ENCODE data around the gene HLA-B. TPM values are rescaled to one million over a fixed set of nuclear protein-coding genes. Genes with fewer than 3 reads are reported as not detected.

HLA-B gene
- total RNA-seq, 1 experiment from 2014 or later: 1,556 TPM

DNA sequence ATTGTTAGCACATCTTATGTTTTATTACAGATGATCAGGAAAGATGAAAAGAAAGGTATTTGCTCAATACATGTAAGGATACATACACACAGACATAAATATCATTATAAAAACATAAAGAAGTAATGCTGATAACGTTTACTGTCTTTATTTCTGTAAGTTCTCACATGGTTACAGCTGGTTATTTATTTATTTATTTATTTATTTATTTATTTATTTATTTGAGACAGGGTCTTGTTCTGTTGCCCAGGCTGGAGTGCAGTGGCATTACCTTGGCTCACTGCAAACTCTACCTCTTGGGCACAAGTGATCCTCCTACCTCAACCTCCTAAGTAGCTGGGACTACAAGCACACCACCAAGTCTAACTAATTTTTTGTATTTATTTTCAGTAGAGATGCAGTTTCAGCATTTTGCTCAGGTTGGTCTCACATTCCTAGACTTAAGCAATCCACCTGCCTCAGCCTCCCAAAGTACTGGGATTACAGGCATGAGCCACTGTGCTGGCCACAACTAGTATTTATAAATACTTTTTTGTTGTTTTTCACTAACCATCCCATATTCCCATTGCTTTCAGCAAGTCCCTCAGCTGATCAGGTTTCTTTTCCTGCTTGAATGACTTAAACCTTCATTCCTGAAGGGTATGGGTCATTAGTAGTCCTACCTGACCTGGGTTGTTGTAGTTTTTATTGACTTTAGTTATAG is 35.8 kb downstream of the HLA-B start:
- no peaks in the 10 kb centered on the region for H3K36me3 ChIP-seq (ENCODE audit: insufficient read depth, low read length)
- H3K4me2 ChIP-seq (ENCODE audit: low read depth, low read length, poor library complexity, severe bottlenecking): no peak overlapping the region
- H2AFZ ChIP-seq (ENCODE audit: low read length): no peak overlapping the region
- no peak overlapping the region for H3K9ac ChIP-seq (ENCODE audit: low read length)
- H3K9me3 ChIP-seq (ENCODE audit: low read length): no peaks in the 10 kb centered on the region
- H3K27ac ChIP-seq (ENCODE audit: low read length): no peak overlapping the region
- H3K79me2 ChIP-seq (ENCODE audit: low read length): no peaks in the 10 kb centered on the region
- H4K20me1 ChIP-seq (ENCODE audit: insufficient read depth, low read depth, low read length): no peaks in the 10 kb centered on the region
- H3K9me2 ChIP-seq (replicated peaks; ENCODE audit: insufficient read depth, low read length): no peaks in the 10 kb centered on the region
- H3K27me3 ChIP-seq (ENCODE audit: low read length): no peaks in the 10 kb centered on the region
- H3K4me1 ChIP-seq (ENCODE audit: low read length): no peaks in the 10 kb centered on the region
- H3K4me3 ChIP-seq (ENCODE audit: low read length): no peak overlapping the region
- DNase-seq: no peak

GRCh38 chr6:31317036-31317435 is 39.9 kb downstream of the HLA-B start:
- Histone ChIP-seq H3K4me3 (ENCODE audit: low read length) (no peak overlapping the region), H3K4me2 (ENCODE audit: low read depth, low read length, poor library complexity, severe bottlenecking) (no peak overlapping the region), H2AFZ (ENCODE audit: low read length) (no peak overlapping the region), H3K36me3 (ENCODE audit: insufficient read depth, low read length) (no peaks in the 10 kb centered on the region), H3K27ac (ENCODE audit: low read length) (no peak overlapping the region), H3K4me1 (ENCODE audit: low read length) (no peaks in the 10 kb centered on the region), H3K9me3 (ENCODE audit: low read length) (no peaks in the 10 kb centered on the region), H3K9ac (ENCODE audit: low read length) (no peak overlapping the region), H4K20me1 (ENCODE audit: insufficient read depth, low read depth, low read length) (no peaks in the 10 kb centered on the region), H3K79me2 (ENCODE audit: low read length) (no peaks in the 10 kb centered on the region), H3K27me3 (ENCODE audit: low read length) (no peaks in the 10 kb centered on the region), H3K9me2 (replicated peaks; ENCODE audit: insufficient read depth, low read length) (no peaks in the 10 kb centered on the region)
- no peak for DNase-seq

DNA sequence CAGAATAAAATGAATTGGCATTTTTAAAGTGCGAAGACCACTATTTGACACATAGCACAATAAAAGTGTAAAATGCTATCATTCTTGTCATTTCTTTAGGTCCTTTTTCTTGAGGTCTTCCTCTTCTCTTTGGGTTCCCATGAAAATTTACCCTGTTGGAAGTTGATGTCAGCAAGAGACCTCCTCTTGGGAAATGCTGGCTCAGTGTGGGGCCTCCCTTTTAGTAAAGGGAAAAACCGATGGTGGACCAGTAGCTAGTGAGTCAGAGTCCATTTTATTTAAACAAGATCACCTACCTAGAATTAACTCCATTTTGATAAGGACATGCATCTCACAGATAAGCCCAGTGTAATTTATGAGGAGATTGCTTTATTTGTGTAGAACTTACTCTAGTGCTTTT is 47.3 kb downstream of the HLA-B start:
- no peaks in the 10 kb centered on the region for H3K9me3 ChIP-seq (ENCODE audit: low read length)
- no peak for DNase-seq
- no peak overlapping the region for H3K4me3 ChIP-seq (ENCODE audit: low read length)
- no peaks in the 10 kb centered on the region for H3K27me3 ChIP-seq (ENCODE audit: low read length)
- no peaks in the 10 kb centered on the region for H3K79me2 ChIP-seq (ENCODE audit: low read length)
- no peak overlapping the region for H3K27ac ChIP-seq (ENCODE audit: low read length)
- H4K20me1 ChIP-seq (ENCODE audit: insufficient read depth, low read depth, low read length): no peaks in the 10 kb centered on the region
- H3K4me1 ChIP-seq (ENCODE audit: low read length): peaks cover 5% of the 10 kb centered on the region
- H3K9ac ChIP-seq (ENCODE audit: low read length): no peak overlapping the region
- H3K4me2 ChIP-seq (ENCODE audit: low read depth, low read length, poor library complexity, severe bottlenecking): no peak overlapping the region
- no peak overlapping the region for H2AFZ ChIP-seq (ENCODE audit: low read length)
- H3K9me2 ChIP-seq (replicated peaks; ENCODE audit: insufficient read depth, low read length): no peaks in the 10 kb centered on the region
- H3K36me3 ChIP-seq (ENCODE audit: insufficient read depth, low read length): no peaks in the 10 kb centered on the region

DNA sequence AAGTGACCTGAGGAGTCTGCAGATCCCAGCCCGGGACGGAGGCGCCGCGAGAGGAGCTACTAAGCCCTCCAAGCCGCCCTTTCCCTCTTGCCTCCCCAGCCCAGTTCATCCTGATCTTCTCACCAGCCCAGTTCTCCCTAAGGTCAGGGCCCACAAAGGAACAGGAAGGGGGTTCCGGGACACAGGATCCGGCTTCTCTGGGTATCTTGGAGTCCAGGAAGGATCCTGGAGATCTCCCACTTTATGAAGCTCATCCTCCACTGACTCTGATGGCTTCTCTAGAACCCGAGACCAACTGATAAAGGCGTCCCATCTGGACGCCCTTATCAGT is 48.2 kb downstream of the HLA-B start:
- Histone ChIP-seq H3K36me3 (ENCODE audit: insufficient read depth, low read length) (no peaks in the 10 kb centered on the region), H3K9me3 (ENCODE audit: low read length) (no peaks in the 10 kb centered on the region), H3K4me3 (ENCODE audit: low read length) (no peak overlapping the region), H3K27ac (ENCODE audit: low read length) (no peak overlapping the region), H3K4me2 (ENCODE audit: low read depth, low read length, poor library complexity, severe bottlenecking) (no peak overlapping the region), H3K4me1 (ENCODE audit: low read length) (peaks cover 6% of the 10 kb centered on the region), H2AFZ (ENCODE audit: low read length) (no peak overlapping the region), H4K20me1 (ENCODE audit: insufficient read depth, low read depth, low read length) (no peaks in the 10 kb centered on the region), H3K9ac (ENCODE audit: low read length) (no peak overlapping the region), H3K9me2 (replicated peaks; ENCODE audit: insufficient read depth, low read length) (no peaks in the 10 kb centered on the region), H3K79me2 (ENCODE audit: low read length) (no peaks in the 10 kb centered on the region), H3K27me3 (ENCODE audit: low read length) (no peaks in the 10 kb centered on the region)
- DNase-seq: no peak

- no peaks in the 10 kb centered on the region for H3K9me3 ChIP-seq (ENCODE audit: low read length)
- H3K79me2 ChIP-seq (ENCODE audit: low read length): no peaks in the 10 kb centered on the region
- no peaks in the 10 kb centered on the region for H3K36me3 ChIP-seq (ENCODE audit: insufficient read depth, low read length)
- H3K9me2 ChIP-seq (replicated peaks; ENCODE audit: insufficient read depth, low read length): no peaks in the 10 kb centered on the region
- H3K9ac ChIP-seq (ENCODE audit: low read length): no peak overlapping the region
- no peak overlapping the region for H3K4me2 ChIP-seq (ENCODE audit: low read depth, low read length, poor library complexity, severe bottlenecking)
- H4K20me1 ChIP-seq (ENCODE audit: insufficient read depth, low read depth, low read length): no peaks in the 10 kb centered on the region
- H3K27ac ChIP-seq (ENCODE audit: low read length): no peak overlapping the region
- no peak overlapping the region for H2AFZ ChIP-seq (ENCODE audit: low read length)
- H3K27me3 ChIP-seq (ENCODE audit: low read length): no peaks in the 10 kb centered on the region
- peaks cover 6% of the 10 kb centered on the region for H3K4me1 ChIP-seq (ENCODE audit: low read length)
- DNase-seq: peak; percentile 61
- no peak overlapping the region for H3K4me3 ChIP-seq (ENCODE audit: low read length)
Measured at GRCh38 chr6:31308050-31308844, 48.7 kb downstream of the HLA-B start.

DNA sequence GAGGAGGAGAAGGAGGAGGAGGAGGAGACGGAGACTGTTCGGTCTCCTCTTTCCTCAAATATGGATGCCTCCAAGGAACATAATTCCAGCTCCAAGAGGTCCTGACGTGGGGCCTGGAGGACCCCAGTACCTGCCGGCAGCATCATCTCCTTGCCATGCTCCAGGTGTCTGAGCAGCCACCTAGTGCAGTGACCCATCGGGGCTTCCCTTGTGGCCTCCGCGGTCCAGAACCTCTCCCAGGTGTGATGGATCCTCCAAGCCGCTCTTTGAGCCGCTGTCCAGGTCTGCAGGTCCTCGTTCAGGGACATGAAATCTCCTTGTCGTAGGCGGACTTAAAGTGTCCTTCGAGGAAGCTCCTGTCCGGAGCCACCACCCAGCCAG is 49.3 kb downstream of the HLA-B start:
- no peak for DNase-seq
- Histone ChIP-seq H4K20me1 (ENCODE audit: insufficient read depth, low read depth, low read length) (no peaks in the 10 kb centered on the region), H3K27ac (ENCODE audit: low read length) (no peak overlapping the region), H3K27me3 (ENCODE audit: low read length) (no peaks in the 10 kb centered on the region), H3K36me3 (ENCODE audit: insufficient read depth, low read length) (no peaks in the 10 kb centered on the region), H3K4me1 (ENCODE audit: low read length) (peaks cover 6% of the 10 kb centered on the region), H3K79me2 (ENCODE audit: low read length) (no peaks in the 10 kb centered on the region), H3K9me3 (ENCODE audit: low read length) (no peaks in the 10 kb centered on the region), H3K4me2 (ENCODE audit: low read depth, low read length, poor library complexity, severe bottlenecking) (no peak overlapping the region), H3K4me3 (ENCODE audit: low read length) (no peak overlapping the region), H3K9me2 (replicated peaks; ENCODE audit: insufficient read depth, low read length) (no peaks in the 10 kb centered on the region), H3K9ac (ENCODE audit: low read length) (no peak overlapping the region), H2AFZ (ENCODE audit: low read length) (no peak overlapping the region)

- H2AFZ ChIP-seq (ENCODE audit: low read length): no peak overlapping the region
- H3K79me2 ChIP-seq (ENCODE audit: low read length): no peaks in the 10 kb centered on the region
- no peaks in the 10 kb centered on the region for H3K9me3 ChIP-seq (ENCODE audit: low read length)
- H3K9ac ChIP-seq (ENCODE audit: low read length): no peak overlapping the region
- H3K4me1 ChIP-seq (ENCODE audit: low read length): peaks cover 6% of the 10 kb centered on the region
- H3K36me3 ChIP-seq (ENCODE audit: insufficient read depth, low read length): no peaks in the 10 kb centered on the region
- H3K4me2 ChIP-seq (ENCODE audit: low read depth, low read length, poor library complexity, severe bottlenecking): no peak overlapping the region
- H3K4me3 ChIP-seq (ENCODE audit: low read length): no peak overlapping the region
- H3K27ac ChIP-seq (ENCODE audit: low read length): no peak overlapping the region
- no peaks in the 10 kb centered on the region for H3K9me2 ChIP-seq (replicated peaks; ENCODE audit: insufficient read depth, low read length)
- H4K20me1 ChIP-seq (ENCODE audit: insufficient read depth, low read depth, low read length): no peaks in the 10 kb centered on the region
- H3K27me3 ChIP-seq (ENCODE audit: low read length): no peaks in the 10 kb centered on the region
- no peak for DNase-seq
Measured at GRCh38 chr6:31305703-31306219, 51.2 kb downstream of the HLA-B start.

DNA sequence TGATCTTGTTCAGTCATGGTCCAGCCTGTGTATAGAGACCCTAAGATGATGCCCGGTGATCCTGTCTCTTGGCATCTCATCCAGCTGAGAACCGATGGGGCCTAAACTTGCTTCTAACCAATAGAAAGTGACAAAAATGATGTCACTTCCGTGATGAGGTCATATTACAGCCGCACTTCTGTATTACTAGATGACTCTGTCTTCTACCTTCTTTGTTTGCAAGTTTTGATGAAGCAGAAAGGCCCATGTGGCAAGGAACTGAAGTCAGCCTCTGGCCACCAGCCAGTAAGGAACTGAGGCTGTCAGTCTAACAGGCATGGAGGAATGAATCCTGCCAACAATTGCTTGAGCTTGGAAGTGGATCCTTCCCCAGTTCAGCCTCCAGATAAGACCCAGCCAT is 52.3 kb downstream of the HLA-B start:
- Histone ChIP-seq H3K9me2 (replicated peaks; ENCODE audit: insufficient read depth, low read length) (no peaks in the 10 kb centered on the region), H3K4me3 (ENCODE audit: low read length) (no peak overlapping the region), H3K9ac (ENCODE audit: low read length) (no peak overlapping the region), H3K27ac (ENCODE audit: low read length) (no peak overlapping the region), H3K27me3 (ENCODE audit: low read length) (no peaks in the 10 kb centered on the region), H3K4me1 (ENCODE audit: low read length) (peaks cover 6% of the 10 kb centered on the region), H4K20me1 (ENCODE audit: insufficient read depth, low read depth, low read length) (no peaks in the 10 kb centered on the region), H3K79me2 (ENCODE audit: low read length) (no peaks in the 10 kb centered on the region), H3K9me3 (ENCODE audit: low read length) (no peaks in the 10 kb centered on the region), H3K4me2 (ENCODE audit: low read depth, low read length, poor library complexity, severe bottlenecking) (no peak overlapping the region), H2AFZ (ENCODE audit: low read length) (peak overlapping the region; percentile 81; the same call in 1 of the 2 replicates), H3K36me3 (ENCODE audit: insufficient read depth, low read length) (no peaks in the 10 kb centered on the region)
- DNase-seq: peak; percentile 68
